Hepatic stellate cell (primary cell): ENCODE results near the gene GUCY2F.

Source experiments
- DNase-seq: peaks from one replicate; pipeline ENCODE4 v3.0.0; 2011; ENCODE audit warnings: low spot score

The GUCY2F gene

GRCh38 chrX:109343671-109344070 lies 138.2 kb downstream of the GUCY2F start:
- no peak for DNase-seq

GRCh38 chrX:109336141-109336540 lies 145.7 kb downstream of the GUCY2F start:
- no peak for DNase-seq

GRCh38 chrX:109327251-109327650 lies 154.6 kb downstream of the GUCY2F start:
- DNase-seq, result no peak
